HEK293T (cell line): ENCODE results near the gene HAUS3.

Source experiments
- BHLHE40 ChIP-seq: fragments of 450-650 bp; IDR thresholded peaks from 2 replicates; pipeline ENCODE4 v1.6.1; 2016; ENCODE audit warnings: mild to moderate bottlenecking, moderate library complexity, borderline replicate concordance
- ELF4 ChIP-seq: fragments of 450-650 bp; IDR thresholded peaks from 2 replicates; pipeline ENCODE4 v1.6.1; 2017; ENCODE audit warnings: antibody characterized with exemption
- FOXA1 ChIP-seq: fragments of 450-650 bp; IDR thresholded peaks from 2 replicates; pipeline ENCODE4 v1.6.1; 2016; ENCODE audit warnings: mild to moderate bottlenecking
- FOXK2 ChIP-seq: fragments of 450-650 bp; IDR thresholded peaks from 2 replicates; pipeline ENCODE4 v1.6.1; 2016; ENCODE audit warnings: mild to moderate bottlenecking
- FOXM1 ChIP-seq: fragments of 450-650 bp; IDR thresholded peaks from 2 replicates; pipeline ENCODE4 v1.6.1; 2017; ENCODE audit warnings: mild to moderate bottlenecking, borderline replicate concordance
- HDGF ChIP-seq: fragments of 450-650 bp; IDR thresholded peaks from 2 replicates; pipeline ENCODE4 v1.6.1; 2017; ENCODE audit warnings: antibody characterized with exemption, borderline replicate concordance
- L3MBTL2 ChIP-seq: fragments of 450-650 bp; conservative IDR thresholded peaks from 2 replicates; pipeline ENCODE4 v1.6.1; 2016; ENCODE audit warnings: mild to moderate bottlenecking
- LEF1 ChIP-seq: fragments of 450-650 bp; IDR thresholded peaks from 2 replicates; pipeline ENCODE4 v1.6.1; 2017; ENCODE audit warnings: mild to moderate bottlenecking, borderline replicate concordance
- NFRKB ChIP-seq: fragments of 450-650 bp; IDR thresholded peaks from 2 replicates; pipeline ENCODE4 v1.6.1; 2016; ENCODE audit warnings: mild to moderate bottlenecking, moderate library complexity
- PKNOX1 ChIP-seq: fragments of 450-650 bp; IDR thresholded peaks from 2 replicates; pipeline ENCODE4 v1.6.1; 2016
- SP1 ChIP-seq: fragments of 450-650 bp; IDR thresholded peaks from 2 replicates; pipeline ENCODE4 v1.6.1; 2017
- SUZ12 ChIP-seq: fragments of 450-650 bp; IDR thresholded peaks from 2 replicates; pipeline ENCODE4 v1.6.1; 2016; ENCODE audit warnings: mild to moderate bottlenecking
- TARDBP ChIP-seq: fragments of 450-650 bp; IDR thresholded peaks from 2 replicates; pipeline ENCODE4 v1.6.1; 2016
- ZNF384 ChIP-seq: fragments of 450-650 bp; IDR thresholded peaks from 2 replicates; pipeline ENCODE4 v1.6.1; 2016

GRCh38 chr4:2284161-2284933 is 42.4 kb upstream of the HAUS3 start:
- no peak for TF ChIP-seq BHLHE40
- no peak for TF ChIP-seq HDGF
- no peak for TF ChIP-seq TARDBP
- no peak for TF ChIP-seq NFRKB
- TF ChIP-seq FOXA1 = no peak
- TF ChIP-seq FOXM1 = no peak
- no peak for TF ChIP-seq SP1
- no peak for TF ChIP-seq LEF1
- TF ChIP-seq FOXK2 = no peak
- no peak for TF ChIP-seq PKNOX1
- no peak for TF ChIP-seq L3MBTL2
- TF ChIP-seq SUZ12 = no peak
- no peak for TF ChIP-seq ELF4
- TF ChIP-seq ZNF384 = no peak
